ENCODE results near the gene ADRB2.

The ADRB2 gene

GRCh38 chr5:148864113-148864841, 37.9 kb downstream of the ADRB2 start:
- H3K27me3 ChIP-seq (ENCODE audit: insufficient read depth, poor library complexity, severe bottlenecking): no peaks in the 10 kb centered on the region
- no peak for DNase-seq (ENCODE audit: low read depth in 1 of 2, low spot score in 1 of 2)
- no peak overlapping the region for H3K27ac ChIP-seq (replicated peaks)
- no peak overlapping the region for H3K4me3 ChIP-seq (replicated peaks; ENCODE audit: insufficient read depth, low read length)
- no peak for TF ChIP-seq CTCF (IDR thresholded peaks at IDR 0.05; ENCODE audit: insufficient read depth, low read length)
- no peak for TF ChIP-seq POLR2AphosphoS5 (IDR thresholded peaks at IDR 0.05; ENCODE audit: low read depth)
- TF ChIP-seq, protein P1, sequence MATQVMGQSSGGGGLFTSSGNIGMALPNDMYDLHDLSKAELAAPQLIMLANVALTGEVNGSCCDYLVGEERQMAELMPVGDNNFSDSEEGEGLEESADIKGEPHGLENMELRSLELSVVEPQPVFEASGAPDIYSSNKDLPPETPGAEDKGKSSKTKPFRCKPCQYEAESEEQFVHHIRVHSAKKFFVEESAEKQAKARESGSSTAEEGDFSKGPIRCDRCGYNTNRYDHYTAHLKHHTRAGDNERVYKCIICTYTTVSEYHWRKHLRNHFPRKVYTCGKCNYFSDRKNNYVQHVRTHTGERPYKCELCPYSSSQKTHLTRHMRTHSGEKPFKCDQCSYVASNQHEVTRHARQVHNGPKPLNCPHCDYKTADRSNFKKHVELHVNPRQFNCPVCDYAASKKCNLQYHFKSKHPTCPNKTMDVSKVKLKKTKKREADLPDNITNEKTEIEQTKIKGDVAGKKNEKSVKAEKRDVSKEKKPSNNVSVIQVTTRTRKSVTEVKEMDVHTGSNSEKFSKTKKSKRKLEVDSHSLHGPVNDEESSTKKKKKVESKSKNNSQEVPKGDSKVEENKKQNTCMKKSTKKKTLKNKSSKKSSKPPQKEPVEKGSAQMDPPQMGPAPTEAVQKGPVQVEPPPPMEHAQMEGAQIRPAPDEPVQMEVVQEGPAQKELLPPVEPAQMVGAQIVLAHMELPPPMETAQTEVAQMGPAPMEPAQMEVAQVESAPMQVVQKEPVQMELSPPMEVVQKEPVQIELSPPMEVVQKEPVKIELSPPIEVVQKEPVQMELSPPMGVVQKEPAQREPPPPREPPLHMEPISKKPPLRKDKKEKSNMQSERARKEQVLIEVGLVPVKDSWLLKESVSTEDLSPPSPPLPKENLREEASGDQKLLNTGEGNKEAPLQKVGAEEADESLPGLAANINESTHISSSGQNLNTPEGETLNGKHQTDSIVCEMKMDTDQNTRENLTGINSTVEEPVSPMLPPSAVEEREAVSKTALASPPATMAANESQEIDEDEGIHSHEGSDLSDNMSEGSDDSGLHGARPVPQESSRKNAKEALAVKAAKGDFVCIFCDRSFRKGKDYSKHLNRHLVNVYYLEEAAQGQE (IDR thresholded peaks at IDR 0.05; ENCODE audit: insufficient replicate concordance, low read depth): no peak
- TF ChIP-seq SPI1 (IDR thresholded peaks at IDR 0.05; ENCODE audit: borderline replicate concordance, low read depth): no peak
- no peak for TF ChIP-seq GABPA (IDR thresholded peaks at IDR 0.05; ENCODE audit: low read depth)

GRCh38 chr5:148866024-148866423, 39.6 kb downstream of the ADRB2 start:
- no peaks in the 10 kb centered on the region for H3K27me3 ChIP-seq (ENCODE audit: insufficient read depth, poor library complexity, severe bottlenecking)
- no peak overlapping the region for H3K27ac ChIP-seq (replicated peaks)
- no peak for DNase-seq (ENCODE audit: low read depth in 1 of 2, low spot score in 1 of 2)
- H3K4me3 ChIP-seq (replicated peaks; ENCODE audit: insufficient read depth, low read length): no peak overlapping the region
- TF ChIP-seq POLR2AphosphoS5 (IDR thresholded peaks at IDR 0.05; ENCODE audit: low read depth): no peak
- no peak for TF ChIP-seq CTCF (IDR thresholded peaks at IDR 0.05; ENCODE audit: insufficient read depth, low read length)
- TF ChIP-seq SPI1 (IDR thresholded peaks at IDR 0.05; ENCODE audit: borderline replicate concordance, low read depth): no peak
- no peak for TF ChIP-seq GABPA (IDR thresholded peaks at IDR 0.05; ENCODE audit: low read depth)
- TF ChIP-seq, protein P1 (IDR thresholded peaks at IDR 0.05; ENCODE audit: insufficient replicate concordance, low read depth): no peak

GRCh38 chr5:148873120-148873519, 46.7 kb downstream of the ADRB2 start:
- no peak for TF ChIP-seq POLR2AphosphoS5 (IDR thresholded peaks at IDR 0.05; ENCODE audit: low read depth)
- TF ChIP-seq SPI1 (IDR thresholded peaks at IDR 0.05; ENCODE audit: borderline replicate concordance, low read depth): no peak
- TF ChIP-seq GABPA (IDR thresholded peaks at IDR 0.05; ENCODE audit: low read depth): no peak
- TF ChIP-seq, protein P1 (IDR thresholded peaks at IDR 0.05; ENCODE audit: insufficient replicate concordance, low read depth): no peak
- TF ChIP-seq CTCF (IDR thresholded peaks at IDR 0.05; ENCODE audit: insufficient read depth, low read length): no peak
- Histone ChIP-seq H3K4me3 (replicated peaks; ENCODE audit: insufficient read depth, low read length) (no peak overlapping the region), H3K27me3 (ENCODE audit: insufficient read depth, poor library complexity, severe bottlenecking) (no peaks in the 10 kb centered on the region), H3K27ac (replicated peaks) (no peak overlapping the region)
- no peak for DNase-seq (ENCODE audit: low read depth in 1 of 2, low spot score in 1 of 2)
